BE2C (cell line): Measurements from ENCODE around the gene EIF2B2.

Experiments
- DNase-seq: peaks from one replicate; pipeline ENCODE4 v3.0.0-alpha.2; 2020
- H3K27me3 ChIP-seq: fragments of 250-450 bp; sonication (Bioruptor Pico); 2 replicates; pipeline ENCODE4 v1.5.1; 2020; ENCODE audit warnings: mild to moderate bottlenecking
- H3K36me3 ChIP-seq: fragments of 250-450 bp; sonication (Bioruptor Pico); 2 replicates; pipeline ENCODE4 v1.5.1; 2020; ENCODE audit warnings: mild to moderate bottlenecking
- H3K4me1 ChIP-seq: fragments of 250-450 bp; sonication (Bioruptor Pico); 2 replicates; pipeline ENCODE4 v1.5.1; 2020
- H3K4me3 ChIP-seq: 2 replicates; pipeline ENCODE4 v1.5.1; 2011; ENCODE audit warnings: low read depth, low read length
- H3K9me3 ChIP-seq: fragments of 250-450 bp; sonication (Bioruptor Pico); 2 replicates; pipeline ENCODE4 v1.5.1; 2020
- CTCF ChIP-seq: IDR thresholded peaks from 2 replicates; pipeline ENCODE4 v1.5.1; 2012; ENCODE audit warnings: mild to moderate bottlenecking, low read depth, low read length

The EIF2B2 gene

GRCh38 chr14:75040959-75041358 is 38.2 kb downstream of the EIF2B2 start:
- TF ChIP-seq CTCF: no peak
- Histone ChIP-seq H3K4me3 (no peak overlapping the region), H3K4me1 (no peaks in the 10 kb centered on the region; the same call in 1 of the 2 replicates)

GRCh38 chr14:75041613-75042012 is 38.9 kb downstream of the EIF2B2 start:
- Histone ChIP-seq H3K27me3 (no peaks in the 10 kb centered on the region), H3K9me3 (no peaks in the 10 kb centered on the region), H3K4me3 (no peak overlapping the region), H3K4me1 (no peaks in the 10 kb centered on the region; the same call in 1 of the 2 replicates), H3K36me3 (peaks cover 37% of the 10 kb centered on the region)
- no peak for TF ChIP-seq CTCF
- no peak for DNase-seq

More at GRCh38 chr14:75040959-75041358, 38.2 kb downstream of the EIF2B2 start:
- peaks cover 39% of the 10 kb centered on the region for H3K36me3 ChIP-seq
- DNase-seq: no peak
- H3K9me3 ChIP-seq: no peaks in the 10 kb centered on the region
- no peaks in the 10 kb centered on the region for H3K27me3 ChIP-seq

- Histone ChIP-seq H3K27me3 (no peaks in the 10 kb centered on the region), H3K36me3 (peaks cover 35% of the 10 kb centered on the region), H3K9me3 (no peaks in the 10 kb centered on the region), H3K4me3 (no peak overlapping the region), H3K4me1 (no peaks in the 10 kb centered on the region; the same call in 1 of the 2 replicates)
- TF ChIP-seq CTCF: no peak
- peak; percentile 36 for DNase-seq
Measured at GRCh38 chr14:75042035-75042434, 39.3 kb downstream of the EIF2B2 start.

GRCh38 chr14:75044322-75044721 is 41.6 kb downstream of the EIF2B2 start:
- no peak for DNase-seq
- H3K9me3 ChIP-seq: no peaks in the 10 kb centered on the region

GRCh38 chr14:75044752-75045151 is 42.0 kb downstream of the EIF2B2 start:
- Histone ChIP-seq H3K4me1 (no peaks in the 10 kb centered on the region; the same call in 1 of the 2 replicates), H3K27me3 (no peaks in the 10 kb centered on the region), H3K4me3 (no peak overlapping the region), H3K9me3 (no peaks in the 10 kb centered on the region), H3K36me3 (peaks cover 25% of the 10 kb centered on the region)
- no peak for DNase-seq
- no peak for TF ChIP-seq CTCF

More at GRCh38 chr14:75044322-75044721, 41.6 kb downstream of the EIF2B2 start:
- Histone ChIP-seq H3K27me3 (no peaks in the 10 kb centered on the region), H3K4me3 (no peak overlapping the region), H3K4me1 (no peaks in the 10 kb centered on the region; the same call in 1 of the 2 replicates), H3K36me3 (peaks cover 25% of the 10 kb centered on the region)
- TF ChIP-seq CTCF: no peak

GRCh38 chr14:75046275-75046674 is 43.6 kb downstream of the EIF2B2 start:
- Histone ChIP-seq H3K36me3 (peaks cover 17% of the 10 kb centered on the region), H3K4me1 (no peaks in the 10 kb centered on the region; the same call in 1 of the 2 replicates), H3K27me3 (no peaks in the 10 kb centered on the region), H3K4me3 (no peak overlapping the region), H3K9me3 (no peaks in the 10 kb centered on the region)
- DNase-seq: no peak
- TF ChIP-seq CTCF: no peak
